H1 (cell line): ENCODE data around the gene SEL1L2. TPM values are rescaled to one million over a fixed set of nuclear protein-coding genes. Genes with fewer than 3 reads are reported as not detected.

Experiments
- CTCF ChIA-PET: fragments of 300-600 bp; sonication (Branson Sonifier 250); formaldehyde crosslinking; loops from one replicate; lab custom pipeline; 2021; ENCODE audit not compliant: partially characterized antibody; lab: Charles Lee
- POLR2A ChIA-PET: fragments of 300-600 bp; sonication (Branson Sonifier 250); formaldehyde crosslinking; loops from one replicate; lab custom pipeline; 2021; ENCODE audit warnings: inconsistent platforms; ENCODE audit not compliant: partially characterized antibody; lab: Charles Lee
- DNase-seq, 2 experiments: peaks; one replicate each; pipeline versions ENCODE4 v3.0.0 to v3.0.0-alpha.2; 2010 to 2022; ENCODE audit warnings: low spot score in 2 of 2, low read depth in 1 of 2, mixed read lengths in 1 of 2
- FAIRE-seq: peaks from 2 replicates; lab custom pipeline; 2011; peaks lifted over from hg19 to GRCh38; lab: Jason Lieb, UNC
- H2AFZ ChIP-seq: 2 replicates; pipeline ENCODE4 v1.8.1; 2012; ENCODE audit warnings: low read length, inconsistent platforms
- H2AK5ac ChIP-seq: 2 replicates; pipeline ENCODE4 v1.6.1; 2013; ENCODE audit warnings: low read depth, low read length
- H2BK120ac ChIP-seq: replicated peaks from 2 replicates; pipeline ENCODE3; 2013; ENCODE audit warnings: low read depth, low read length, inconsistent platforms
- H2BK12ac ChIP-seq: 2 replicates; pipeline ENCODE4 v1.6.1; 2013; ENCODE audit warnings: low read depth, low read length
- H2BK15ac ChIP-seq: 2 replicates; pipeline ENCODE4 v1.6.1; 2013; ENCODE audit warnings: low read length
- H2BK20ac ChIP-seq: 2 replicates; pipeline ENCODE4 v1.6.1; 2013; ENCODE audit warnings: low read length
- H2BK5ac ChIP-seq: 2 replicates; pipeline ENCODE4 v1.6.1; 2013; ENCODE audit warnings: low read depth, low read length
- H3K14ac ChIP-seq: 2 replicates; pipeline ENCODE4 v1.6.1; 2013; ENCODE audit warnings: inconsistent platforms; ENCODE audit not compliant: insufficient read length
- H3K18ac ChIP-seq: 2 replicates; pipeline ENCODE4 v1.6.1; 2013; ENCODE audit warnings: low read length; ENCODE audit errors: extremely low read depth
- H3K23ac ChIP-seq: 2 replicates; pipeline ENCODE4 v1.6.1; 2013; ENCODE audit warnings: inconsistent platforms; ENCODE audit not compliant: insufficient read length
- H3K23me2 ChIP-seq: 2 replicates; pipeline ENCODE4 v1.6.1; 2013; ENCODE audit warnings: low read depth, low read length
- H3K27ac ChIP-seq: 2 replicates; pipeline ENCODE4 v1.6.1; 2011; ENCODE audit warnings: low read depth, low read length, inconsistent platforms
- H3K27me3 ChIP-seq, 4 experiments: replicated peaks in 1 of 4; 1 replicate in 1 of 4; 2 replicates in 3 of 4; pipeline versions ENCODE4 v1.6.1 to v1.8.1; 2011 to 2013; ENCODE audit warnings: low read length in 3 of 4, mild to moderate bottlenecking in 3 of 4, inconsistent platforms in 2 of 4, mixed read lengths in 2 of 4, moderate library complexity in 1 of 4; ENCODE audit not compliant: control insufficient read depth in 3 of 4, insufficient read depth in 3 of 4; ENCODE audit errors: extremely low read depth in 1 of 4
- H3K36me3 ChIP-seq, 4 experiments: 2 replicates each; pipeline versions ENCODE4 v1.6.1 to v1.8.1; 2011 to 2013; ENCODE audit warnings: mild to moderate bottlenecking in 4 of 4, low read length in 3 of 4, moderate library complexity in 2 of 4, control low read depth in 1 of 4, inconsistent platforms in 1 of 4; ENCODE audit not compliant: insufficient read depth in 4 of 4, control insufficient read depth in 2 of 4
- H3K4ac ChIP-seq: replicated peaks from 2 replicates; pipeline ENCODE3; 2013; ENCODE audit warnings: low read length, low read depth, mixed read lengths, inconsistent platforms; ENCODE audit not compliant: insufficient read length
- H3K4me1 ChIP-seq, 4 experiments: replicated peaks in 1 of 4; 1 replicate in 1 of 4; 2 replicates in 3 of 4; pipeline versions ENCODE4 v1.6.1 to v1.8.1; 2011 to 2013; ENCODE audit warnings: low read length in 3 of 4, inconsistent platforms in 2 of 4, mixed read lengths in 1 of 4; ENCODE audit not compliant: insufficient read depth in 4 of 4, control insufficient read depth in 3 of 4
- H3K4me2 ChIP-seq, 2 experiments: 2 replicates each; pipeline versions ENCODE4 v1.6.1 to v1.8.1; 2011 to 2013; ENCODE audit warnings: low read depth in 2 of 2, low read length in 2 of 2, control low read depth in 1 of 2, inconsistent platforms in 1 of 2, mild to moderate bottlenecking in 1 of 2; ENCODE audit not compliant: insufficient read depth in 1 of 2
- H3K4me3 ChIP-seq, 4 experiments: fragments of 200-600, 300-600 bp in 1 of 4; sonication (generic), shearing (Covaris generic), sonication (Bioruptor Twin) in 1 of 4; 2 replicates each; pipeline versions ENCODE4 v1.5.1 to v1.8.1; 2011 to 2016; ENCODE audit warnings: low read length in 4 of 4, low read depth in 3 of 4, control low read depth in 2 of 4, inconsistent platforms in 2 of 4, mild to moderate bottlenecking in 2 of 4, mixed read lengths in 1 of 4, moderate library complexity in 1 of 4; ENCODE audit not compliant: insufficient read depth in 2 of 4; ENCODE audit errors: extremely low read depth in 1 of 4
- H3K56ac ChIP-seq: replicated peaks from 2 replicates; pipeline ENCODE3; 2013; ENCODE audit warnings: low read depth, mild to moderate bottlenecking, mixed read lengths, low read length, inconsistent platforms; ENCODE audit not compliant: insufficient read length
- H3K79me1 ChIP-seq: 2 replicates; pipeline ENCODE4 v1.6.1; 2013; ENCODE audit warnings: low read depth, low read length, control low read depth
- H3K79me2 ChIP-seq, 2 experiments: 2 replicates each; pipeline versions ENCODE4 v1.6.1 to v1.8.1; 2012 to 2013; ENCODE audit warnings: low read length in 2 of 2, mild to moderate bottlenecking in 2 of 2, inconsistent platforms in 1 of 2; ENCODE audit not compliant: insufficient read depth in 2 of 2, control insufficient read depth in 1 of 2
- H3K9ac ChIP-seq, 4 experiments: replicated peaks in 1 of 4; 1 replicate in 1 of 4; 2 replicates in 3 of 4; pipeline versions ENCODE4 v1.6.1 to v1.8.1; 2011 to 2013; ENCODE audit warnings: low read depth in 3 of 4, low read length in 3 of 4, control low read depth in 2 of 4, mild to moderate bottlenecking in 2 of 4, moderate library complexity in 2 of 4, inconsistent platforms in 1 of 4; ENCODE audit errors: extremely low read depth in 1 of 4
- H3K9me3 ChIP-seq, 2 experiments: 2 replicates each; pipeline versions ENCODE4 v1.6.1 to v1.8.1; 2012 to 2013; ENCODE audit warnings: mild to moderate bottlenecking in 2 of 2, moderate library complexity in 2 of 2, control low read depth in 1 of 2, inconsistent platforms in 1 of 2, low read depth in 1 of 2, low read length in 1 of 2, mixed read lengths in 1 of 2; ENCODE audit not compliant: insufficient read depth in 2 of 2
- H4K20me1 ChIP-seq, 2 experiments: replicated peaks in 1 of 2; 2 replicates each; pipeline versions ENCODE3 to v1.8.1; 2011 to 2013; ENCODE audit warnings: inconsistent platforms in 2 of 2, low read length in 2 of 2, mild to moderate bottlenecking in 1 of 2; ENCODE audit not compliant: insufficient read depth in 2 of 2, control insufficient read depth in 1 of 2
- H4K5ac ChIP-seq: 2 replicates; pipeline ENCODE4 v1.6.1; 2013; ENCODE audit warnings: low read length, low read depth, mixed read lengths, inconsistent platforms; ENCODE audit not compliant: insufficient read length
- H4K8ac ChIP-seq: 2 replicates; pipeline ENCODE4 v1.8.0; 2013; ENCODE audit warnings: mild to moderate bottlenecking, moderate library complexity, low read length, inconsistent platforms; ENCODE audit not compliant: insufficient read depth; ENCODE audit errors: extremely low read depth
- H4K91ac ChIP-seq: replicated peaks from 2 replicates; pipeline ENCODE3; 2013; ENCODE audit warnings: low read length, mixed read lengths, inconsistent platforms; ENCODE audit not compliant: insufficient read length
- RBBP5 ChIP-seq: IDR thresholded peaks from 2 replicates; pipeline ENCODE4 v1.7.1; 2012; ENCODE audit warnings: low read depth, mild to moderate bottlenecking, inconsistent platforms, low read length, moderate library complexity, borderline replicate concordance
- SP2 ChIP-seq: IDR thresholded peaks from 2 replicates; pipeline ENCODE4 v1.6.1; 2012; ENCODE audit warnings: mild to moderate bottlenecking, low read length, inconsistent platforms
- WGBS, 2 experiments: shearing (Covaris generic) in 1 of 2; methylation state at CpG; one replicate each; pipeline versions ENCODE4 v1.1.6 to v1.1.7; 2013 to 2015; ENCODE audit warnings: low lambda C conversion rate in 2 of 2, mixed read lengths in 2 of 2, inconsistent platforms in 1 of 2, low coverage in 1 of 2, missing lambda C conversion rate in 1 of 2; ENCODE audit not compliant: insufficient replicate concordance in 2 of 2, insufficient coverage in 1 of 2, insufficient read length in 1 of 2; ENCODE audit errors: extremely low coverage in 1 of 2, missing lambda C conversion rate in 1 of 2; 5-methylcytosine and 5-hydroxymethylcytosine counted together
- polyA plus RNA-seq, 7 experiments: library from polyadenylated mRNA; depleted of rRNA in 3 of 7; stranded (reverse) in 5 of 7; unstranded in 2 of 7; fragments of >200 nt in 5 of 7; fragments of 200-250 nt in 2 of 7; gene quantifications; 1 replicate in 5 of 7; 2 replicates in 1 of 7; 4 replicates in 1 of 7; pipeline versions ENCODE4 v1.2.1 to v1.2.3, GENCODE V29; 2011 to 2013; ENCODE audit warnings: missing spikeins in 2 of 7, mixed read lengths in 2 of 7
- total RNA-seq: library from RNA; stranded (reverse); fragmentation: NEBNext Ultra II Directional; extraction: Animal tissue kit (Norgen Biotek cat#: 25700); gene quantifications from 2 replicates; pipeline ENCODE4 v1.2.1, GENCODE V29; 2021

Gene SEL1L2
- total and polyA plus RNA-seq, 2 of the 8 experiments (the other 6 are each of a cell fraction or from before 2014, with no cell fraction given), result not detected

GRCh38 chr20:14036567-14036966 lies 46.2 kb upstream of the SEL1L2 start:
- Histone ChIP-seq H3K23ac (no peak overlapping the region), H3K9ac (no peak overlapping the region), H3K27ac (no peak overlapping the region), H2BK120ac (no peak overlapping the region), H3K4ac (no peak overlapping the region), H3K79me1 (no peaks in the 10 kb centered on the region), H4K5ac (no peak overlapping the region), H2BK15ac (no peak overlapping the region), H3K79me2 (no peaks in the 10 kb centered on the region), H4K91ac (no peak overlapping the region), H3K56ac (no peak overlapping the region), H3K27me3 (no peaks in the 10 kb centered on the region), H2AK5ac (no peak overlapping the region), H4K8ac (no peak overlapping the region), H2BK5ac (no peak overlapping the region), H3K4me2 (no peak overlapping the region), H3K36me3 (no peaks in the 10 kb centered on the region), H3K23me2 (no peaks in the 10 kb centered on the region), H2BK12ac (no peak overlapping the region), H3K9me3 (no peaks in the 10 kb centered on the region), H3K18ac (no peak overlapping the region), H4K20me1 (no peaks in the 10 kb centered on the region), H3K14ac (no peak overlapping the region), H2BK20ac (no peak overlapping the region), H3K4me1 (no peaks in the 10 kb centered on the region), H3K4me3 (no peak overlapping the region), H2AFZ (no peak overlapping the region)
- FAIRE-seq, result no peak
- WGBS, 2 experiments, result 94% methylated on average over 7 of the region's 7 CpGs; no CpG with 5 or more reads in 1 of the 2 experiments
- POLR2A ChIA-PET, result no interaction called here
- CTCF ChIA-PET, result interaction anchor here (0.9 to 2.4 kb wide), 6 partner anchors 8 to 243 kb away, joined by 3 to 5 read pairs (median 4); no protein-coding TSS in a partner anchor
- no peak for DNase-seq
- no peak for TF ChIP-seq RBBP5
- TF ChIP-seq SP2, result no peak
